Activated gamma-delta T cell (primary cell): ENCODE data around the gene PGC.

Experiments used
- DNase-seq: peaks from one replicate; lab custom pipeline; 2025; lab: John Stamatoyannopoulos, UW
- total RNA-seq, 2 donors: gene quantifications; one replicate each; lab custom pipeline; 2026; lab: John Stamatoyannopoulos, UW

Gene PGC
- total RNA-seq, result 0 reads per million in 2 donors

- no peak for DNase-seq
These were observed at the start of gene PGC for GRCh38 chr6:41747256-41748101. TSS of gene PGC (minus strand) at chr6:41747397. CDS start at chr6:41747334, 63 bp downstream.

- DNase-seq, result no peak
These were observed 49.3 kb upstream of the PGC start for GRCh38 chr6:41796474-41796873.

- no peak for DNase-seq
These were observed 44.8 kb upstream of the PGC start for GRCh38 chr6:41791984-41792383.

GRCh38 chr6:41791305-41791704 is 44.1 kb upstream of the PGC start:
- DNase-seq, result no peak

GRCh38 chr6:41790045-41790444 is 42.8 kb upstream of the PGC start:
- DNase-seq, result no peak

- no peak for DNase-seq
These were observed 42.2 kb upstream of the PGC start for GRCh38 chr6:41789390-41789724.

GRCh38 chr6:41787219-41787917 is 40.2 kb upstream of the PGC start, which contains the start of gene TOMM6:
TSS of gene TOMM6 (plus strand) at chr6:41787694. CDS start at chr6:41787698, 4 bp downstream.
- DNase-seq, result peak; percentile 86

- peak; percentile 76 for DNase-seq
These were observed 39.4 kb upstream of the PGC start for GRCh38 chr6:41786451-41787218.

- DNase-seq, result no peak
These were observed 38.7 kb upstream of the PGC start for GRCh38 chr6:41785689-41786450.

DNA sequence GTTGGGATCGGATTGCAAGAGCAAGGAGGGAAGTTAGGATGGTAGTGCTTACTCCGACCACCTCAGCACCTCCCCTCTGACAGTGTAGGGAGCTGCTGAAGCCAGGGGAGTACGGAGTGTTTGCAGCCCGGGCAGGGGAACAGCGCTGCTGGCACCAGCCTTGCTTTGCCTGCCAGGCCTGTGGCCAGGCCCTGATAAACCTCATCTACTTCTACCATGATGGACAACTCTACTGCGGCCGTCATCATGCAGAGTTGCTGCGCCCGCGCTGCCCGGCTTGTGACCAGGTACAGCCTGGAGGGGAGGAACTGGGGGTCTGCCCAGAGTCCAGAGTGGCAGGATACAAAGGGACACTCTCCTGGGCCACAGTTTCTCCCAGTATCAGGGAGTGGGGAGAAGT is 38.1 kb upstream of the PGC start:
- no peak for DNase-seq

DNA sequence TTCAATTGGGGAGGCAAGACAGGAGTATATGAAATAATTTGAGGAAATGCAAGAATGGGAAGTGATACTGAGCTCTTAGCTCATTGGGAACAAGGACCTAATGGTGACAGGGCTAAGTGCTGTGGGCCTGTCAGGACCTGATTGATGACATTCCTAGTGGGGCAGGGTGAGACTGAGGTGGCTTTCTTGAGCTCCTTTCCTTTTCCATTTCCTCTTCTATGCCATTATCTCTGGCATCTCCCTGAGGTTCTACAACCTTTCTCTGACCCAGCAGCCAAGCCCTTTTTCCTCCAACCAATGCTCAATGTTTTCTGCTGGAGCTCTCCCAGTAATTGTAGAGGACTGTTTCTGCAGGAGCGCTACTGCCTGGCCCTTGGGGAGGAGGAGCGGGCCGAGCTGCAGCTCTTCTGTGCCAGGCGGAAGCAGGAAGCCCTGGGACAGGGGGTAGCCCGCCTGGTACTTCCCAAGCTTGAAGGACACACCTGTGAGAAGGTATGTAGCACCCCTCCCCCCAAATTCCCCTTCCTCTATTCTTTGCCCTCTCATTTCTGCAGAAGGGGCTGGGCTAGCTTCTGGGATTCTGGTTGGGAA is 37.5 kb upstream of the PGC start:
- DNase-seq, result no peak

DNA sequence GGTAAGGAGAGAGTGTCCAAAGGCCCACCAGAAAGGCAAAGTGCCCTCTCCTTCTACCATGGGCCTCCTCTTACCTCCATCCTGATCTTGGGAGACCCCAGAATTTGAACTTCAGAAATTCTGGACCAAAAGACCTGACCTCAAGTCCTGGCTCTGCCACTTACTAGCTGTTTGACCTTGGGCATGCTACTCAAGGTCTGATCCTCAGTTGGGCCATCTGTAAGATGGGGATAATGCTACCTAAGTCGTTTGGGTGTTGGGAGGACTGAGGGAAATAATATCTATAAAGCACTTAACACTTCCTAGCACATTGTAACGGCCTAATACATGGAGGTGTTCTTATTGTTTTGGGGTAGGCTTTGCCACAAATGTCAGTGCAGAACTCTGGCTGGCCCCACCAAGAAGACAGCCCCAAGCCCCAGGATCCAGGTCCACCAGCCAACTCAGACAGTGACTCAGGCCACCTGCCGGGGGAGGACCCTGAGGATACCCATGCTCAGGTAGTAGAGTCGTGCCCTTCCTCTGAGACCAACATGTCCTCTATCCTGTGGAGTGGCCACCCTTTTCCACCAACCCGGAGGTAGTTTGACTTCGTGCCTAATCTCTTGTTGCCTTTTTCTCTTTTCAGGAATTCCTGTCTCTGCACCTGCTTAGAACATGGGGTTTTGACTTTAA is 36.0 kb upstream of the PGC start:
- no peak for DNase-seq

DNA sequence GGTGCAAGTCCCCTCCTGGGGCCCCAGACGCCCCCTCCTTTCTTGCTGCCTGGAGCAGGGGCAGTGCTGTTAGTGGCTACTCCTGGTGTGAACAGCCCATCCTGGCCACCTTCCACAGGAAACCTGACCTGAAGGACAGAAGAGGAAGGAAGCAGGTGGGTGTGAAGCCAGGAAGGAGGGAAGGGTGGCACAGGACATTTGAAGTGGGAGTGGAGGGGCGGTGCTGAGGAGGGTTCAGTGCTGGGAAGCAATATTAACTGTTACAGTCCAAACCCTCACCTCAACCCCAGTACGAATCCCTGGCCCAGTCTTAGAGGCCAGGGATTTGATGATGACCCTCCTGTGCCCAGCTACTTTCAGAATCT is 34.2 kb upstream of the PGC start:
- no peak for DNase-seq

DNA sequence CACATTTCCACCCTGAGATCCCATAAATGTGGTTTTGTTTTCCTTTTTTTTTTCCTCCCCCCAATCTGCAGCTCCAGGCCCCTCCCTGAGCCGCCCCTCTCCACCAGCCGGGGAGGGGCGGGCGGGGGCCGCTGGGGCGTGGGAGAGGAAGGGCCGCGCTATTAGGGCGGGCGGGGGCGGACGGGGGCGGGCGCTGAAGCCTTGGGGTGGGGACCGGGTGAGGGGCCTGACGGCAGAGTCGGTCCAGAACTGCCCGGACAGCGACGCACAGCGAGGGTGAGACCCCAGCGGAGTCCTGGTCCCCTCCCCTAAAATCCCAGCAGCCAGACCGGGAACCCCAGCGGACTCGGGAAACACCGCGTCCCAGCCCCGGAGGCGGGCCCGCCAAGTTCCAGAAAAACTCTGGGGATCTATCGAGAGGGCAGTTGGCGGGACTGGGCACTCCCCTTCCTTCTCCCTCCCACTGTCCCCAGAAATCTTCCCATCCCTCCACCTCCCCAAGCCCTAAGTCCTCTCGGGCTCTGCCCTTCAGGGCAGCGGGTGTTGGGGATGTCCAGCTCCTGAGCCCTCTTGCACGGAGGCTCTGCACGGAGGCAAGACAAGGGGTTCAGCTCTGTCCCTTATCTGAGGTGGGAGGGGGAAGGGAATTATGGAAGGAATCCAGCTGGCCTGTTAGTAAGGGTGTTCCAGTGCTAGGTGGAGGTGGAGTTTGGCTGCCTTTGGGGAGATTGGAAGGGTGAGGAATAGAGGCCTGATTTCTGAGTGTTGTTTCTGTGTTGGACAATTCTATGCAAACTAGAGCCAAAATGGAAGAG is 33.6 kb upstream of the PGC start, which contains the start of gene PRICKLE4:
TSS of gene PRICKLE4 (plus strand) at position 232 of the 815 bp plus-strand sequence. CDS start 2,692 bp downstream, outside the sequence.
- DNase-seq, result no peak

- DNase-seq, result peak; percentile 97
These were observed 32.8 kb upstream of the PGC start, which contains the start of gene FRS3 for GRCh38 chr6:41779788-41780550. TSS of gene FRS3 (minus strand) at chr6:41779900. CDS start at chr6:41776987, 2,913 bp downstream.

DNA sequence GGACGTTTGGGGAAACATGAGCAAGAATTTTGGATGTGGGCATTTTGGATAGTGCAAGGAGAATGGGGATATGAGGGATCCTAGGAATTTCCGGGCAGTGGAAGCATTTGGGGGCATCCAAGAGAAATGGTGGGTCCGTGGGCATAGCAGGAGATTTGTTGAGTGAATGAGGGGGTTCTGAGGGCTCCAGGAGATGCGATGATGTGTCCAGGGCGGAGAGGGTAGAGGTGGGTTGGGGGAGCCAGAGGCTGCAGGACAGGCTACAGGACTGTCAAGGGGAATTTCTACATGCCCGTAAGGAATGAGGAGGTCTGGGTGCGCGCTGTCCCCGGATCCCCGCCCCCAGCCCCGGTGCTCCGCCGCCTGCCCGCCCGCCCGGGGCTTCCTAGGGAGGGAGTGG is 32.1 kb upstream of the PGC start:
- DNase-seq, result no peak

DNA sequence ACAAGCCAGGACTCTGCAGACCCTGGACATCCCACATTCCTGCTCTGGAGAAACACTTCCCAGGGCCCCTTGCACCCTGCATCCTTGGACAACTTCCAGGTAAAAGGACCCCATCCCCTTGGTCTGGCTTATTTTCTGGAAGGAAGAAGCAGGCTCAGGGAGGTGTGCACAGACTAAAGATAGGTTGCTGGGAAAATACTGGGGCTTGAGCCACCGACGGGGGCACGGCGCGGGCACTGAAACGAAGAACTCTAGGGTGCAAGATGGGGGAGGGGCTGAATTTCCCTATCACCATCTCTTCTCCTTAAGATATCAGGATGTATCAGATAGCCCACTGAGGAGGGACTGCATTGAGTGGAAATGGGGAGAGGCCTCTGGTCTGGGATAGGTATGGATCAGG is 31.7 kb upstream of the PGC start:
- no peak for DNase-seq

GRCh38 chr6:41777551-41778285 is 30.5 kb upstream of the PGC start:
- no peak for DNase-seq
